Heart right ventricle (tissue), 16 donors: ENCODE measurements around the gene IHH. TPM values are rescaled to one million over a fixed set of nuclear protein-coding genes. Genes with fewer than 3 reads are reported as not detected.

Source experiments
- ATAC-seq, 8 donors: fragments of 200-7000 bp; cut with Tn5 transposase; one replicate each; pipeline ENCODE4 v1.9.1; 2020; ENCODE audit warnings: mild to moderate bottlenecking in 8 of 8, moderate library complexity in 8 of 8, moderate number of reproducible peaks in 1 of 8
- DNase-seq, 2 donors: peaks; one replicate each; pipeline ENCODE4 v3.0.0-alpha.2; 2020
- H3K27ac ChIP-seq, 10 donors: fragments of 200-600 bp; sonication (generic) in 2 of 10; one replicate each; pipeline versions ENCODE4 v1.5.0 to v1.8.0; 2020 to 2022; ENCODE audit warnings: mild to moderate bottlenecking in 3 of 10
- H3K27me3 ChIP-seq, 7 donors: fragments of 200-600 bp; one replicate each; pipeline ENCODE4 v1.8.0; 2021 to 2022; ENCODE audit warnings: mild to moderate bottlenecking in 2 of 7
- H3K36me3 ChIP-seq, 9 donors: fragments of 200-600 bp; sonication (generic) in 1 of 9; one replicate each; pipeline versions ENCODE4 v1.5.0 to v1.8.0; 2020 to 2022; ENCODE audit warnings: mild to moderate bottlenecking in 2 of 9
- H3K4me1 ChIP-seq, 9 donors: fragments of 200-600 bp; sonication (generic) in 1 of 9; one replicate each; pipeline versions ENCODE4 v1.5.0 to v1.8.0; 2020 to 2022; ENCODE audit warnings: mild to moderate bottlenecking in 4 of 9
- H3K4me3 ChIP-seq, 10 donors: fragments of 200-600 bp; sonication (generic) in 2 of 10; one replicate each; pipeline versions ENCODE4 v1.5.0 to v1.8.0; 2020 to 2022; ENCODE audit warnings: mild to moderate bottlenecking in 7 of 10, moderate library complexity in 2 of 10
- H3K9me3 ChIP-seq, 11 donors: fragments of 200-600 bp in 10 of 11; sonication (generic) in 2 of 11; one replicate each; pipeline versions ENCODE4 v1.5.0 to v1.8.0; 2013 to 2022; ENCODE audit warnings: mild to moderate bottlenecking in 2 of 11, control low read depth in 1 of 11, moderate library complexity in 1 of 11
- CTCF ChIP-seq, 9 donors: fragments of 200-600 bp; sonication (generic) in 2 of 9; IDR thresholded peaks; one replicate each; pipeline versions ENCODE4 v1.5.0 to v1.8.0; 2021 to 2022; ENCODE audit warnings: antibody characterized with exemption in 9 of 9, mild to moderate bottlenecking in 5 of 9, moderate library complexity in 1 of 9
- WGBS, 2 donors: extraction: QIAGEN DNeasy Blood & Tissue Kit; methylation state at CpG; one replicate each; pipeline ENCODE4 v1.1.7; 2013; ENCODE audit warnings: inconsistent platforms in 1 of 2; 5-methylcytosine and 5-hydroxymethylcytosine counted together
- intact Hi-C, 10 donors: fragments of 100-400 bp; cut with DNase I; formaldehyde crosslinking; loops; one replicate each; pipeline versions ENCODE4 v1.11.1 to v1.14.2; 2022
- polyA plus RNA-seq, 2 donors: library from polyadenylated mRNA; stranded (reverse); fragments of 200-250 nt; gene quantifications; one replicate each; pipeline ENCODE4 v1.2.3, GENCODE V29; 2013
- total RNA-seq, 10 donors: library from RNA; stranded (reverse); fragmentation: NEBNext Ultra II Directional in 3 of 10; extraction: Animal tissue kit (Norgen Biotek cat#: 25700) in 3 of 10; gene quantifications; one replicate each; pipeline versions ENCODE4 v1.2.1 to v1.2.4, GENCODE V29; 2021 to 2023
- donor health status: Arrhythmogenic right ventricular cardiomyopathy.
- donor health status: ischemic (EF 13 %, LVEDD 7.1; RV severe dilation, severe dysfunction).
- donor health status: healthy with polysubstance abuse.
- donor health status: DM: no; HTN: yes; CAD: no.
- donor health status: DM: no; HTN: no; CAD: no.
- donor health status: ischemic (EF 25% LVEDD 6.9; RV normal size, moderate dysfunction).
- donor health status: ischemic (EF 25% LVEDD 5.7; RV mildly dilated, moderate dysfunction).
- donor health status: healthy.
- donor health status: DM: yes; HTN: yes; CAD: no.
- donor health status: Ischemic cardiomyopathy.
- donor health status: ischemic (EF 35%, LVEDD 5.7; RV mildly dilated, moderate dysfunction).
- donor health status: nonischemic (EF 11% LVEDD 7.7; RV severe dilation, severe dysfunction).
- donor health status: DM: yes; HTN: yes; CAD: no.
- donor health status: PGD.
- donor health status: ischemic (EF 29% LVEDD 5.4; RV normal size, mild dysfunction).
- donor health status: nonischemic (EF 23%, LVEDD 6.1; RV moderate dilation, normal function).

The IHH gene
- total and polyA plus RNA-seq, 12 donors, result 0.03 to 0.16 TPM; not detected in 10

GRCh38 chr2:219065484-219065883 lies 4.8 kb upstream of the IHH start:
- H3K27me3 ChIP-seq, result peaks cover 8 to 41% (median 34%) of the 10 kb centered on the region in 7 donors
- no peak overlapping the region for H3K27ac ChIP-seq
- H3K4me1 ChIP-seq, result peaks cover 0 to 8% (median 5%) of the 10 kb centered on the region in 9 donors
- no peaks in the 10 kb centered on the region for H3K9me3 ChIP-seq
- no peak for ATAC-seq
- intact Hi-C loops, result no loop called here
- no peak for TF ChIP-seq CTCF (IDR thresholded peaks at IDR 0.05)
- no peak for DNase-seq
- H3K36me3 ChIP-seq, result no peaks in the 10 kb centered on the region
- 79 to 83% methylated on average over 1 of the region's 1 CpG for WGBS, 2 donors
- no peak overlapping the region for H3K4me3 ChIP-seq

GRCh38 chr2:219062081-219062480 lies 1.4 kb upstream of the IHH start:
- Histone ChIP-seq H3K27ac (no peak overlapping the region), H3K4me3 (no peak overlapping the region), H3K36me3 (no peaks in the 10 kb centered on the region), H3K9me3 (no peaks in the 10 kb centered on the region), H3K4me1 (peaks cover 27 to 40% (median 37%) of the 10 kb centered on the region in 9 donors), H3K27me3 (peaks cover 33 to 75% (median 68%) of the 10 kb centered on the region in 7 donors)
- intact Hi-C loops, result no loop called here
- no peak for DNase-seq
- no peak for ATAC-seq
- TF ChIP-seq CTCF (IDR thresholded peaks at IDR 0.05), result no peak
- 64 to 68% methylated on average over 6 of the region's 6 CpGs for WGBS, 2 donors

DNA sequence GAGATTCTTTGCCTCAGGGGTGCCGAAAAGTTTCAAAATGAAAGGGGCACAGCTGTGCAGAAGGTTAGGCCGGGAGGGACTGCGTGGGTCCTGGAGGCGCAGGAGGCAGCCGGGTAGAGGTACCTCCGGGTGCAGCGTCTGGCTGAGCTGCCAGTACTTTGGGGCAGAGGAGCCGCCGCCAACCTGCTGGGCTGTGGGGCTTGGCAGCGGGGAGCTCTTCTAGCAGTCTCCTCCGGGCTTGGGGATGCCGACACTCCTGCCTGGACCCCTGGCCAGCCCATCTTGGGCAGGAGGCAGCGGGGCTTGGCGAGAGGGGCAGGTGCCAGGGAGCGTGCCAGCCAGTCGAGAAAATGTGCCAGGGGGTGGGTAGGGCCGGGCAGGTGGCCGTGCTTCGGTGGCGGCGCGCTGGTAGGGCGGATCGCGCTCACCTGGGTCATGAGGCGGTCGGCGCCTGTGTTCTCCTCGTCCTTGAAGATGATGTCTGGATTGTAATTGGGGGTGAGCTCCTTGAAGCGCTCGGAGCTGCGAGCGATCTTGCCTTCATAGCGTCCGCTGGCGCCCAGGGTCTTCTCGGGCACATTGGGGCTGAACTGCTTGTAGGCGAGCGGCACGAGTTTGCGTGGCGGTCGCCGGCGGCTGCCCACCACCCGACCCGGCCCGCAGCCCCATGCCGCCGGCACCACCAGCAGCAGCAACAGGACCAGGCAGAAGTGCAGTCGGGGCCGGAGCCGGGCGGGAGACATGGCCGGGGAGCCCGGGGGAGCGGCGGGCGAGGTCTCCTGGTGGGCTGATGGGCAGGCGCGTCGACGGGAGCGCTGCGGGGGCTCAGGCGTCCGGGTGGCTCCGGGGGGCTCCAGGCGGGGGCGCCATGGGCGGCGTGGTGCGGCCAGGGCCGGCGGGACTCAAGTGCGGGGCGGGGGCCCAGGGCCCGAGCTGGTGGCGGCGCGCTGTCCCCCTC lies 717 bp downstream of the IHH start:
- TF ChIP-seq CTCF (IDR thresholded peaks at IDR 0.05), result no peak
- no peak for ATAC-seq
- Histone ChIP-seq H3K27me3 (peaks cover 39 to 96% (median 84%) of the 10 kb centered on the region in 7 donors), H3K4me3 (peak overlapping the region in 7 of 10 donors; percentile 5 to 33 (median 19)), H3K36me3 (no peaks in the 10 kb centered on the region), H3K4me1 (peaks cover 27 to 40% (median 37%) of the 10 kb centered on the region in 9 donors), H3K27ac (no peak overlapping the region), H3K9me3 (no peaks in the 10 kb centered on the region)
- WGBS, 2 donors, result 4 to 5% methylated on average over 62 to 81 of the region's 81 CpGs
- DNase-seq, result no peak
- intact Hi-C loops, result loop anchor here (1.0 to 10.0 kb wide), 12 partner anchors 45 to 245 kb away; partner anchors contain the start of gene PTPRN (in 1 of the 10)

DNA sequence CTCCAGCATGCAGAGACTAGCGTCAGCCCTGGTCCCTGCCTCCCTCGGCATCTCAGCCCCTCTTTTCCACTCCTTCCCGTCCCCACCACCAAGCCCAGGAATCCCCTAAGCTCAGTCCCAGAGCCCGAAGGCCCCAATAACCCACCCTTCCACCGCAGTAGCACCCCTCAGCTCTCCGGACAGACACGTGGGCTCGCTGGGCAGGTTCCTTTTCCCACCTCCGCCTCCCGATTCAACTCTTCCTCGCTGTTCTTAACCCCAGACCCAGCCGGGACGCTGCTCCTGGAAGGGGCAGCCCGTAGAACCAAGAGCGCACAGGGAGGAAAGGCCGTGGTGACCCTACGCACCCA lies 1.4 kb downstream of the IHH start:
- H3K4me3 ChIP-seq, result peak overlapping the region in 5 of 10 donors; percentile 6 to 33 (median 10)
- DNase-seq, result no peak
- WGBS, 2 donors, result 3 to 5% methylated on average over 16 to 17 of the region's 17 CpGs
- intact Hi-C loops, result loop anchor here (1.0 to 10.0 kb wide), 11 partner anchors 55 to 245 kb away; partner anchors contain the start of gene PTPRN (in 1 of the 10)
- no peak for TF ChIP-seq CTCF (IDR thresholded peaks at IDR 0.05)
- no peak overlapping the region for H3K27ac ChIP-seq
- no peak for ATAC-seq
- H3K9me3 ChIP-seq, result no peaks in the 10 kb centered on the region
- H3K36me3 ChIP-seq, result no peaks in the 10 kb centered on the region
- H3K4me1 ChIP-seq, result peaks cover 27 to 40% (median 37%) of the 10 kb centered on the region in 9 donors
- H3K27me3 ChIP-seq, result peaks cover 39 to 100% (median 91%) of the 10 kb centered on the region in 7 donors
